Occipital lobe (tissue), 2 donors: Measurements from ENCODE around the gene CIDEA. TPM values are rescaled to one million over a fixed set of nuclear protein-coding genes. Genes with fewer than 3 reads are reported as not detected.

Source experiments
- DNase-seq: peaks from one replicate; lab custom pipeline; 2025; lab: John Stamatoyannopoulos, UW
- total RNA-seq: library from RNA; depleted of rRNA; stranded (reverse); fragments of >200 nt; gene quantifications from one replicate; pipeline ENCODE4 v1.2.3, GENCODE V29; 2014

Gene CIDEA
- total RNA-seq, 1 donor from 2014 or later = 3.3 TPM

- DNase-seq = peak; percentile 26
Measured at GRCh38 chr18:12271376-12272235, 17.4 kb downstream of the CIDEA start.

DNA sequence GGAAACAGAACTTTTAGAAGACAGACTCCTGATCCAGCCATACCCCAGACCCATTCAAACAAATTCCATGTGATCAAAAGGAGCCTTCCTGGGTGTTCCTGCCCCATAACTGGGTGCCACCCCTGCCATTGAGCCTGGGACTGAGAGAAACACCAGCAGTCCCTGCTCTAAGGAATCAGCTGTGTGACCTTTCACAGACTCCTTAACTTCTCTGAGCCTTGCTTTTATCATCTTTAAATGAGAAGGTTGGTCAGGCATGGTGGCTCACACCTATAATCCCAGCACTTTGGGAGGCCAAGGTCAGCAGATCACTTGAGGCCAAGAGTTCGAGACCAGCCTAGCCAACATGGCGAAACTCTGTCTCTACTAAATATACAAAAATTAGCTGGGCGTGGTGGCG lies 20.6 kb downstream of the CIDEA start:
- no peak for DNase-seq

DNA sequence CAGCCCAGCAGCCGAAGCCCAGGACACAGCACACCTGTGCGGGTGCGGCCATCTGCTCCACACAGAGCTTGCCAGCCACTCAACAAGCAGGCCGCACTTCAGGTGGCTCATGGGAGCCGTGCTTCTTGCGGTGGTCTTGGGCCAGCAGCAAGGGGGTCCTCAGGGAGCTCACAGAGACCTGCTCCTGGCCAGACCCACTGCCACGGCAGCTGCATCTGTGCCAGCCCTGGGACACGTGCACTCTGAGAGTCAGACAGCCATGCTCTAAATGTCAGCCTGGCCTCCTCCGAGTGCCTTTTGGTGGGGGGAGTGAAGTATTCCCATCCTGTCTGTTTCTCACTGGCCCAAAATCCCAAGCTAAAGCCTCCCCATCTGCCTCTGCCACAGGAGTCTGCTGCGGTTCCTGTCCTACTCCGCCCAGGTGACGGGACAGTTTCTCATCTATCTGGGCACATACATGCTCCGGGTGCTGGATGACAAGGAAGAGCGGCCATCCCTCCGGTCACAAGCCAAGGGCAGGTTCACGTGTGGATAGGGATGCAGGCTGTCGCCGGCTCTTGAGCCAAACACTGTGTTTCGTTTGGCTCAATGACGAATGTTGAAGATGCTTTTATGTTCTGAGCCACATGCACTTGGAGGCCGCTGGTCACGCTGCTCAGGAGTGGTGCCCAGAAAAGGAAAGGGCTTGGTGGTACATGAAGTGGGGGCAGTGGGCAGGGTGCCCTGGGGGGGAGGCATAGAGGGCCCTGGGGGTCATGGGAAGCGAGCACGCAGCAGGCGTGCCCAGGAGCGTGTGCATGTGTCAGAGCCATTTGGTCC lies 22.8 kb downstream of the CIDEA start:
- DNase-seq = no peak

DNA sequence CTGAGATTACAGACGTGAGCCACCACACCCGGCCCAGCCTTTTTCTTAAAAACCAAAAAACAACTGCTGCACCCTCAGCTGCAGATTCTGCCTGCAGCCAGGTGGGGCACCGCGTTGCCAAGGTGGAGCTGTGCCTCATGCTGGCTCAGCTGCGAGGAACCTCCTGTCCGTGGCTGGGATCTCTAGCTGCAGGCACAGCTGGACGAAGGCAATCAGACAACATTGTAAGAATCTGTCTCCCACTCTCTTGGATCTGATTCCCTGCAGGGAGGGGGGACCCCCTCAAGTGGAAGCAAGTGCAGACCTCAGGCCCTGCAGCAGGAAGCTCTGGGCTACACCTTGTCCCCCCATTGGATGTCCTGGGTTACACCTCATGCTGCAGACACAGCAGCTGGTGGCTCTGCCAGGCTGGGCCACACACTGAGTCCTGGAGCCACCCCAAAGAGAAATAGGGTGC lies 24.1 kb downstream of the CIDEA start:
- no peak for DNase-seq

DNA sequence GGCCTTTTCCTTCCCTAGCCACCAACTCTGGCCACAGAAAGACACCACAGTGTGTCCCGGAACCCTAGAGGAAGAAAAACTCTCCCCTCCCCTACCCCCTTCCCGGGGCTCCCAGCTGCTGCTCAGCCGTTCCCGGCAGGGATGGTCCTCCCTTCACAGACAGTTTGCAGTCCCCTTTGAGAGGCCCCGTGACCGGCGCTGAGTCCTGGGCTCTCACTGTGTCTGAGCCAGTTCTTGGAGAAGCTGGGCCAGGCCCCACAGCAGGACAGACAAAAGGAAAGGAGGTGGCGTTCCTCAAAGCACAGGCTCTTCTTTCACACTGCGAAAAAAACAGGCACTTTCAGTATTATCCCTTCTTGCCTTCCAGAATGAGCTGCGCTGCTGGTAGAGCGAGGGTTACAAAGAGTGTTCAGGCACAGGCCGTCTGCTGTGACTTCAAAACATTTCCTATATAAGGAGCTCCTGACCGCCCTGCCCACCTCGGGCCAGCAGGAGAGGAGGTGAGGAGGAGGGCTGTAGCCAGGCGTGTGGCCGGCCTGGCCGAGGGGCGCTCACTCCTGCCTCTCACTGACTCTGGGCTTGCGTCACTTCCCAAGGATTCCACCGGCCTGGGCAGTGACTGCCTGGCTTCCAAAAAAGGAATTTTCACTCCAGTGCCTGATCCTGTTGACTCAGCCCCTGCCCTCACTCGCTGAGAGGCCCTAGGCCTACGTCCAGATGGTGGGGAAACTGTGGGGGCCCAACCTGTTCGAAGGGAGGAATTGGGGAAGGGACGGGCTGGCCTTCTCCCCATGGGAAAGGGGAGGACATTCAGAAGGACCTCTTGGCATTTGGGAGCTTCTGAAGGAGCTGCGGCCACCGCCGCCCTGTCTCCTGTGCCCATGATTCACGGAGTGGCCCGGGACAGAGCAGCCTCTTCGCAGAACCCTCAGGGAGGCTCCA lies 24.9 kb downstream of the CIDEA start:
- DNase-seq = no peak

GRCh38 chr18:12279781-12280531 lies 25.8 kb downstream of the CIDEA start:
- DNase-seq = no peak

GRCh38 chr18:12281861-12282260 lies 27.7 kb downstream of the CIDEA start:
- no peak for DNase-seq

DNA sequence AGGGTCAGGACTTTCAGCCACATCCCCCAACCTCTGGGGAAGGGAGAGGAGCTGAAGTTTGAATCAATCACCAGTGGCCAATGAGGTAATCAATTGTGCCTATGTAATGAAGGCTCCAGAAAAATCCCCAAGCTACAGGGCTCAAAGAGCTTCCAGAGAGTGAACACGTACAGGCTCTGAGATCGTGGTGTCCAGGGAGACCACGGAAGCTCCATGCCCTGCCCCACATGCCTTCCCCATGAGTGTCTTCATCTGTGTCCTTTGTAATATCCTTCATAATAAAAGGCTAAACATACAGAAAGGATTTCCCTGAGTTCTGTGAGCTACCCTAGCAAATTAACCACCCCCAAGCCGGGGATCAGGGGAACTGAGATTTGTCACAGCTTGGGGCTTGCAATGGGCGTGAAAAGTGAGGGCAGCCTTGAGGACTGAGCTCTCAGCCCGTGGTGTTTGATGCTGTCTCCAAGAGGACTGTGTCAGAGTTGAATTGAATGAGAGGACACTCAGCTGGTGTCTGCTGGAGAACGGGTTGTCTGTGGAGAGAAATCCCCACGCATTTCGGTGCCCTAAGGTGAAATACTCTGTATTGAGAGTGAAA lies 28.4 kb downstream of the CIDEA start:
- no peak for DNase-seq

GRCh38 chr18:12283256-12283655 lies 29.1 kb downstream of the CIDEA start:
- no peak for DNase-seq

DNA sequence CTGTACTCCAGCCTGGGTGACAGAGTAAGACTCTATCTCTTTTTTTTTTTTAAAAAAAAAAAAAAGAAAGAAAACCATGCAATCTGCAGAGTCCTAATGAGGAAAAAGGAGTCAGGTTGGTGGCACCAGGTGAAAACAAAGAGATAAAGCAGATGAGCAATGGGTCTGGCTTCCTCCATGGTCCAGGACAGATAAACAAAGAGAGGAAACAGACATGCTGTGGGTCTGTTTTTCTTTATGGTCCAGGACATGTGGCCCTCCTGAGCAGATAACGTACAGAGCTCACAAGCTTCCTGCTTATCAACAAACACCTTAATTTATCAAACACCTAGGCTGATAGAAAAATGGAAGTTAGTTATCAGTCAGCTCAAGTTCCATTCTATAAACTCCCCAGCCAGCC lies 29.5 kb downstream of the CIDEA start:
- DNase-seq = no peak

DNA sequence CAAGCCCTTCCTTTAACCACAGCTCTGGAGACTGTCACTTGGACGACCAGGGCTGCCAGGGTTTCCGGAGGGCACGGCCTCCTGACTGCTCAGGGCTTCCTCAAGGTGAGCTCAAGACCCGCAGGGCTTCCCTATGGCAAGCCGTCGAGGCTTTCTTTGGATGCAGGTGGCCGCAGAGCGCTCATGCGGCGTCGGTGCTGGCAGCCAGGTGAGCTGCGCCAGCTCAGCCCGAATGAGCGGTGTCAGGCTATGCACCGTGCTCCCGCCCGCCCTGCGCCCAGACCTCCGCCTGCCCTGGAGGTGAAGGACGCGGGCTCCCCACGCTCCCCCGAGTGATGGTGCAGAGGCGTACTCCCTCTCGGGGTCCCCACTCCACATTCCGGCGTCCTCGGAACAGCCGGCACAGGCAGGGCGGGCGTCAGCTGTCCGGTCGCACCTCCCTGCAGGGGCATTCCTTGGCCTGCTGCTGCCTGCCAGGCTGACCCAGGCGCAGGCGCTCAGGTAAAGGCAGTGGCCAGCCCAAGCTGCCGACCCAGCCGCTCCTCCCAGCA lies 33.0 kb downstream of the CIDEA start:
- DNase-seq = no peak

DNA sequence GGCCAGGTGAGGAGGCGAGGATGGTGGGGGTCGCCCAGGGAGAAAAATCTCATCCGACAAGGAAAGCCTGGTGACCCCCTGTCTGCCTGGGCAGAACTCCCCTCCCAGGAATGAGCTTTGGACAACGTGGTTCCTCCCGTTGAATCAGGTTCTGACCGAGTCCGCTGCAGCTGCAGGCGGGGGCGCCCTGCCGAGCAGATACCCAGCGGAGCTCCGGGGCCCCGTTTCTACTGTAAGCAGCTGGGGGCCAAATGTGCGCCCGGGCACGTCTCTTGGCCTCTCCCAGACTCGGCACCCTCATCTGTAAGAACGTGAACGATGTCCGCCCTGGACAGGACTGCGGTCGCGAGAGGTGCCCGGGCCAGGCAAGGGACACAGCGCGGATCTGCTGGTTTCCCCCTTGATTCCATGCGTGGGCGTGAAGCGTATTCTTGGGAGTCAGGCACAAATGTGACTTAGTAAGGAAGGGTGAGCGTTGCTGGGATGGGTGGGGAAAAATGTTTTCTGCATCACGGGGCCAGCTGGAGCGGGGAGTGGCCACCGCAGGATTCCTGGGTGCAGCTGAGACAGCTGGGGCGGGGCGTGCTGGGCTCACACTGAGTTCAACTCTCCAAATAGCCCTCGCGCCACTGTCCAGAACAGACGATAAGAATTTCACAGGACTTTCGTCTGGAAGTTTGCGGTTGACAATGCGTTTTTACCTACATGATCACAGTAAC lies 33.7 kb downstream of the CIDEA start:
- DNase-seq = peak; percentile 16

DNA sequence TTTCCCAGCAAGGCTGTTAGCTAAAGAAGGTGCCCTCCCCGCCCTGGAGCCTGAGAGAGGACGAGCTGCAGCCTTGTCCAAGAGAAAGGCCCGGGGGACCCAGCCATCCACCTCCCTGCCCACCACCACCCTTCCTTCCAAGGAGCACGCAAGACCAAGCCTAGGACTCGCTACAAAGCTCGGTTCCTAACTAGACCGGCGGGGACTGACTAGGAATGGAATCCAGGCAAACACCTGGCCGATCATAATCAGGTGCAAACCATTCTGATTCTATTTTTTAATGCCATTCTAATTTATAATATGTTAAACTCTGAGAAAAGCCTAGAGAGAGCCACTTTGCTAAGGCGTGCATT lies 34.2 kb downstream of the CIDEA start:
- DNase-seq = no peak

- no peak for DNase-seq
Measured at GRCh38 chr18:12290086-12290485, 35.9 kb downstream of the CIDEA start.

DNA sequence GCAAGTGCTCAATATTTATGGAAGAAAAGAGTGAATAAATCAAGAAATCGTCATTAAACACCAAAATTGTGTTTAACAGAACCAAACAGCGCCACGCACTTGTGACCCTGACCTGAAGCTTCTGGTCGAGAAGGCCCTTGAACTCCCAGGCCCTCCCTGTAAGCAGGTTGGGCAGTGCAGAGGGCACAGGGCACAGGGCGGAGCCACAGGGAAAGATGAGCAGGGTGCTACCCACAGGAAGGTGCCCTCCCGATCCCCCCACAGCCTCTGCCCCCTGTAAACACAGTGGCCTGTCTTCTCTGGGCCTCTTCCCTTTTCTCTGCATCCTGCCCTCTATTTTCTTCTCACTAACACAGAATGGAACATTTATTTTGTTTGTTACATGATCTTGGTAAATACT lies 37.0 kb downstream of the CIDEA start:
- DNase-seq = no peak

- DNase-seq = no peak
Measured at GRCh38 chr18:12291690-12292089, 37.5 kb downstream of the CIDEA start.

DNA sequence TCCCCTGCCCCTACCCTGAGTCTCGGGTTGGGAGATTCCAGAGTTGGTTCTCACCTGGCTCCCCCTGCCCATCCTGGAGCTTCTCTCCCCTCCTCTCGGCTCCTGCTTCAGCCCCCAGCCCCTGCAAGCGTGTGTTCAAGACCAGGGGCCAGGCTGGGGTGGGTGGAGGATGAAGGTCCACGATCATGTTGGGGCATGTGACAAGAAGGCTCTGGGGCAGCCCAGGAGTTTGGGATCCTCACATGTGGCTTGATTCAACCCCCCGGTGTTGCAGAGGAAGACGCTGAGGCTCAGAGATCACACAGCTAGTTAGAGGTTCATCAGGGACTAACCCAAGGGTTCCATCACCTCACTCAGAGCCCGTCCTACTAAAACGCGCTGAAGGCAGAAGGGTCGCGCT lies 39.7 kb downstream of the CIDEA start:
- DNase-seq = no peak

GRCh38 chr18:12295389-12296086 lies 41.4 kb downstream of the CIDEA start:
- DNase-seq = no peak

DNA sequence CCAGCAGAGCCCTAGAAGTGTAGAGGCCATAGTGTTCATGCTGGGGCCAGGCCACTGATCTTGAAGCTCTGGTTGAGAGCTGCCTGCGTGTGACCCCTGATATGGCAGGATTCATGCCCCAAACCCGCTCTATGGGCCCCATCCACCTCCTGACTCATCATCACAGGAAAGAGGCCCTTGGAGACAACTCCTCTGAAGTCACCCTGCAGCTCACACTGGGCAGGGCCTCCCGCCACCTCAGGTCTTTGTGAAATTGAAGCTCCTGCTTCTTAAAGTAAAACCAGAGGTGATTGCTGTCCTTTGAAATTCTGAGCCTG lies 41.9 kb downstream of the CIDEA start:
- DNase-seq = no peak
